HCT116 (cell line): ENCODE data around the gene CRADD. TPM values are rescaled to one million over a fixed set of nuclear protein-coding genes. Genes with fewer than 3 reads are reported as not detected.

ENCODE experiments used
- ATAC-seq: fragments of 200-7000 bp; cut with Tn5 transposase; 2 replicates; pipeline ENCODE4 v1.9.1; 2020; ENCODE audit warnings: mild to moderate bottlenecking, moderate library complexity
- BruUV-seq: library from RNA; stranded (reverse); fragments of 400-500 nt; replicated peaks from 2 replicates; lab custom pipeline; 2021; lab: Mats Ljungman, UMichigan
- CTCF ChIA-PET: fragments of 300-600 bp; sonication (Branson Sonifier 250); formaldehyde crosslinking; loops from one replicate; lab custom pipeline; 2021; ENCODE audit warnings: antibody characterized with exemption; lab: Charles Lee
- POLR2A ChIA-PET: fragments of 300-600, 350-600 bp; sonication (Branson Sonifier 250); formaldehyde crosslinking; loops from one replicate; lab custom pipeline; 2021; ENCODE audit warnings: antibody characterized with exemption; lab: Charles Lee
- RAD21 ChIA-PET, 2 experiments: fragments of 300-600 bp; sonication (Branson Sonifier 250); formaldehyde crosslinking; loops; one replicate each; lab custom pipeline; 2023; ENCODE audit warnings: low total read pairs in 2 of 2; ENCODE audit not compliant: uncharacterized antibody in 2 of 2, unreplicated experiment in 2 of 2, low non-redundant PET in 1 of 2; lab: Charles Lee
- DNase-seq: peaks from one replicate; pipeline ENCODE4 v3.0.0-alpha.2; 2010; ENCODE audit warnings: low read depth, low spot score
- H2AFZ ChIP-seq: fragments of 200-600 bp; shearing (Covaris generic), sonication (generic); 2 replicates; pipeline ENCODE4 v1.6.1; 2017; ENCODE audit warnings: low read depth, mixed run types, mixed read lengths, antibody characterized with exemption, low read length; ENCODE audit not compliant: poor library complexity, severe bottlenecking
- H3K27ac ChIP-seq: 2 replicates; pipeline ENCODE4 v1.5.1; 2012; ENCODE audit warnings: low read depth, low read length
- H3K27me3 ChIP-seq: fragments of 200-600 bp; sonication (generic); 2 replicates; pipeline ENCODE4 v1.6.1; 2016; ENCODE audit warnings: mixed run types, low read length, mixed read lengths; ENCODE audit not compliant: insufficient read depth
- H3K36me3 ChIP-seq, 2 experiments: fragments of 200-500 bp in 1 of 2; fragments of 200-600 bp in 1 of 2; sonication (Bioruptor generic) in 1 of 2; sonication (generic) in 1 of 2; 2 replicates each; pipeline versions ENCODE4 v1.5.1 to v1.6.1; 2014 to 2016; ENCODE audit warnings: low read length in 2 of 2, inconsistent platforms in 1 of 2, mixed read lengths in 1 of 2, mixed run types in 1 of 2; ENCODE audit not compliant: insufficient read depth in 2 of 2, control insufficient read depth in 1 of 2
- H3K4me1 ChIP-seq, 2 experiments: fragments of 200-600 bp in 1 of 2; sonication (generic) in 1 of 2; 2 replicates each; pipeline versions ENCODE4 v1.5.1 to v1.6.1; 2012 to 2017; ENCODE audit warnings: low read length in 2 of 2, inconsistent platforms in 1 of 2, mild to moderate bottlenecking in 1 of 2, mixed read lengths in 1 of 2, mixed run types in 1 of 2, moderate library complexity in 1 of 2; ENCODE audit not compliant: insufficient read depth in 2 of 2, control insufficient read depth in 1 of 2
- H3K4me2 ChIP-seq: fragments of 200-600 bp; sonication (generic); 2 replicates; pipeline ENCODE4 v1.6.1; 2017; ENCODE audit warnings: mixed run types, low read length, mixed read lengths
- H3K4me3 ChIP-seq, 2 experiments: fragments of 200-600 bp in 1 of 2; sonication (generic) in 1 of 2; replicated peaks in 1 of 2; 2 replicates each; pipeline ENCODE4 v1.5.1; 2011 to 2016; ENCODE audit warnings: low read length in 2 of 2, control low read depth in 1 of 2, low read depth in 1 of 2, mild to moderate bottlenecking in 1 of 2, mixed read lengths in 1 of 2, mixed run types in 1 of 2
- H3K79me2 ChIP-seq: fragments of 200-600 bp; sonication (generic); 2 replicates; pipeline ENCODE4 v1.6.1; 2017; ENCODE audit warnings: mild to moderate bottlenecking, mixed run types, low read length, moderate library complexity, mixed read lengths; ENCODE audit not compliant: insufficient read depth
- H3K9ac ChIP-seq: fragments of 200-600 bp; sonication (generic); 2 replicates; pipeline ENCODE4 v1.6.1; 2016; ENCODE audit warnings: low read length, mixed read lengths
- H3K9me2 ChIP-seq: fragments of 200-600 bp; sonication (generic), shearing (Covaris generic); 2 replicates; pipeline ENCODE4 v1.6.1; 2017; ENCODE audit warnings: mixed run types, mild to moderate bottlenecking, moderate library complexity; ENCODE audit not compliant: insufficient read depth
- H3K9me3 ChIP-seq, 2 experiments: fragments of 200-500 bp in 1 of 2; fragments of 200-600 bp in 1 of 2; sonication (Bioruptor generic) in 1 of 2; sonication (generic) in 1 of 2; 2 replicates each; pipeline ENCODE4 v1.6.1; 2014 to 2017; ENCODE audit warnings: low read length in 2 of 2, mixed read lengths in 2 of 2, inconsistent platforms in 1 of 2, low read depth in 1 of 2, mild to moderate bottlenecking in 1 of 2, mixed run types in 1 of 2, moderate library complexity in 1 of 2; ENCODE audit not compliant: control insufficient read depth in 1 of 2, insufficient read depth in 1 of 2
- H4K20me1 ChIP-seq: fragments of 200-600 bp; sonication (generic), shearing (Covaris generic); 2 replicates; pipeline ENCODE4 v1.6.1; 2017; ENCODE audit warnings: mixed run types, mild to moderate bottlenecking, moderate library complexity; ENCODE audit not compliant: insufficient read depth
- CTCF ChIP-seq, 3 experiments: fragments of 200-600 bp in 1 of 3; sonication (generic) in 1 of 3; IDR thresholded peaks in 2 of 3; conservative IDR thresholded peaks in 1 of 3; 2 replicates each; pipeline ENCODE4 v1.5.1; 2012 to 2017; ENCODE audit warnings: low read depth in 2 of 3, low read length in 2 of 3, antibody characterized with exemption in 1 of 3, borderline replicate concordance in 1 of 3, control low read depth in 1 of 3, mild to moderate bottlenecking in 1 of 3, mixed read lengths in 1 of 3, mixed run types in 1 of 3, moderate library complexity in 1 of 3; ENCODE audit not compliant: insufficient read depth in 1 of 3
- RAD21 ChIP-seq: IDR thresholded peaks from 2 replicates; pipeline ENCODE4 v1.6.1; 2012; ENCODE audit warnings: low read depth, mild to moderate bottlenecking
- SP1 ChIP-seq: IDR thresholded peaks from 2 replicates; pipeline ENCODE4 v1.6.1; 2012; ENCODE audit warnings: low read depth
- YY1 ChIP-seq: IDR thresholded peaks from 2 replicates; pipeline ENCODE4 v1.6.1; 2011; ENCODE audit warnings: low read length, low read depth, moderate library complexity, mild to moderate bottlenecking; ENCODE audit not compliant: insufficient replicate concordance; ENCODE audit errors: extremely low read depth
- intact Hi-C: fragments of 100-400 bp; cut with micrococcal nuclease; formaldehyde crosslinking; loops from 2 replicates; pipeline ENCODE4 v1.10.0; 2022
- total RNA-seq: library from RNA; stranded (reverse); gene quantifications from one replicate; pipeline ENCODE4 v1.2.1, GENCODE V29; 2021; ENCODE audit not compliant: unreplicated experiment

Gene CRADD
- total RNA-seq, 1 experiment from 2014 or later: 12.2 TPM

- H3K79me2 ChIP-seq: no peaks in the 10 kb centered on the region
- 0 out of 2 replicates have a peak, but pooled peaks cover 3% of the 10 kb centered on the region for H3K9me2 ChIP-seq
- H3K27me3 ChIP-seq: no peaks in the 10 kb centered on the region
- no peak overlapping the region for H3K9ac ChIP-seq
- peaks cover 0 to 4% of the 10 kb centered on the region in 2 experiments; a peak in 1 of 4 replicates for H3K4me1 ChIP-seq
- no peak overlapping the region for H3K27ac ChIP-seq
- POLR2A ChIA-PET: no interaction called here
- no peaks in the 10 kb centered on the region for H3K36me3 ChIP-seq
- no peaks in the 10 kb centered on the region for H4K20me1 ChIP-seq
- H3K4me2 ChIP-seq: no peak overlapping the region
- no peak for ATAC-seq
- H2AFZ ChIP-seq: no peak overlapping the region
- CTCF ChIA-PET: no interaction called here
- no peaks in the 10 kb centered on the region for H3K9me3 ChIP-seq
- RAD21 ChIA-PET: no interaction called here
- no peak overlapping the region for H3K4me3 ChIP-seq
- no peak for TF ChIP-seq YY1
- no peak for TF ChIP-seq SP1
- TF ChIP-seq CTCF (IDR thresholded peaks at IDR 0.05 in 2 of 3, conservative IDR thresholded peaks at IDR 0.05 in 1 of 3; ENCODE audit: borderline replicate concordance in 1 of 3, insufficient read depth in 1 of 3, low read depth in 2 of 3, low read length in 2 of 3): no peak
- TF ChIP-seq, all 23 proteins: peak for 0
- BruUV-seq: no TSS peak
- intact Hi-C loops: no loop called here
- DNase-seq: no peak
Measured at GRCh38 chr12:93855261-93855660, 178.1 kb downstream of the CRADD start.

- Histone ChIP-seq H3K4me2 (no peak overlapping the region), H3K4me3 (no peak overlapping the region), H3K9ac (no peak overlapping the region), H3K9me3 (no peaks in the 10 kb centered on the region), H3K27me3 (no peaks in the 10 kb centered on the region), H2AFZ (no peak overlapping the region), H4K20me1 (no peaks in the 10 kb centered on the region), H3K36me3 (no peaks in the 10 kb centered on the region), H3K9me2 (0 out of 2 replicates have a peak, but pooled peaks cover 3% of the 10 kb centered on the region), H3K4me1 (peaks cover 0 to 4% of the 10 kb centered on the region in 2 experiments; a peak in 1 of 4 replicates), H3K79me2 (no peaks in the 10 kb centered on the region), H3K27ac (no peak overlapping the region)
- intact Hi-C loops: no loop called here
- ATAC-seq (no peak), DNase-seq (no peak)
- TF ChIP-seq RAD21: no peak
- POLR2A ChIA-PET: no interaction called here
- RAD21 ChIA-PET: no interaction called here
- CTCF ChIA-PET: no interaction called here
- no TSS peak for BruUV-seq
Measured at GRCh38 chr12:93856611-93857010, 179.4 kb downstream of the CRADD start.
